Trophoblast cell (in vitro differentiated cells and primary cell): ENCODE data around the gene SPOCK3. TPM values are rescaled to one million over a fixed set of nuclear protein-coding genes. Genes with fewer than 3 reads are reported as not detected.
"Not testable (repeated sequence)": the region's sequence is repeated elsewhere in the genome, so short reads cannot be mapped to it uniquely, and the experiment has no call there.

Source experiments
- DNase-seq, 2 donors: peaks; one replicate each; pipeline ENCODE4 v3.0.0-alpha.2; 2016
- H2AFZ ChIP-seq: 2 replicates; pipeline ENCODE4 v1.6.1; 2013; ENCODE audit warnings: low read length, moderate library complexity, mild to moderate bottlenecking; ENCODE audit not compliant: insufficient read depth, poor library complexity
- H2AK5ac ChIP-seq: 2 replicates; pipeline ENCODE4 v1.6.1; 2013; ENCODE audit warnings: mild to moderate bottlenecking, low read length
- H2BK120ac ChIP-seq: 2 replicates; pipeline ENCODE4 v1.6.1; 2013; ENCODE audit warnings: low read length, mild to moderate bottlenecking, moderate library complexity; ENCODE audit not compliant: insufficient read depth, poor library complexity
- H2BK12ac ChIP-seq: 2 replicates; pipeline ENCODE4 v1.6.1; 2013; ENCODE audit warnings: mild to moderate bottlenecking, low read length, moderate library complexity
- H2BK5ac ChIP-seq: 2 replicates; pipeline ENCODE4 v1.6.1; 2013; ENCODE audit warnings: low read length, low read depth, moderate library complexity, mild to moderate bottlenecking; ENCODE audit not compliant: poor library complexity
- H3K14ac ChIP-seq: 2 replicates; pipeline ENCODE4 v1.6.1; 2013; ENCODE audit warnings: mild to moderate bottlenecking, low read length
- H3K18ac ChIP-seq: 2 replicates; pipeline ENCODE4 v1.6.1; 2013; ENCODE audit warnings: mild to moderate bottlenecking, low read length
- H3K23ac ChIP-seq: 2 replicates; pipeline ENCODE4 v1.6.1; 2013; ENCODE audit warnings: low read length
- H3K27ac ChIP-seq: 2 replicates; pipeline ENCODE4 v1.5.1; 2013; ENCODE audit warnings: low read depth, mild to moderate bottlenecking, inconsistent platforms, low read length, moderate library complexity
- H3K27me3 ChIP-seq: 2 replicates; pipeline ENCODE4 v1.6.1; 2013; ENCODE audit warnings: inconsistent platforms, mild to moderate bottlenecking, low read length, moderate library complexity; ENCODE audit not compliant: insufficient read depth
- H3K36me3 ChIP-seq, 2 experiments: 1 replicate in 1 of 2; 2 replicates in 1 of 2; pipeline ENCODE4 v1.6.1; 2013; ENCODE audit warnings: low read length in 2 of 2, mild to moderate bottlenecking in 2 of 2, moderate library complexity in 1 of 2; ENCODE audit not compliant: insufficient read depth in 2 of 2, control insufficient read depth in 1 of 2
- H3K4ac ChIP-seq: 2 replicates; pipeline ENCODE4 v1.6.1; 2013; ENCODE audit warnings: low read depth, mild to moderate bottlenecking, low read length, moderate library complexity
- H3K4me1 ChIP-seq, 2 experiments: 1 replicate in 1 of 2; 2 replicates in 1 of 2; pipeline ENCODE4 v1.6.1; 2013; ENCODE audit warnings: low read length in 2 of 2, mild to moderate bottlenecking in 2 of 2, moderate library complexity in 1 of 2; ENCODE audit not compliant: insufficient read depth in 2 of 2, control insufficient read depth in 1 of 2
- H3K4me2 ChIP-seq: 2 replicates; pipeline ENCODE4 v1.6.1; 2013; ENCODE audit warnings: inconsistent platforms, mild to moderate bottlenecking, low read length, moderate library complexity
- H3K4me3 ChIP-seq: 2 replicates; pipeline ENCODE4 v1.5.1; 2013; ENCODE audit warnings: mild to moderate bottlenecking, low read depth, low read length, inconsistent platforms
- H3K79me1 ChIP-seq: one replicate; pipeline ENCODE4 v1.6.1; 2013; ENCODE audit warnings: low read length
- H3K79me2 ChIP-seq: 2 replicates; pipeline ENCODE4 v1.6.1; 2013; ENCODE audit warnings: low read length, mild to moderate bottlenecking; ENCODE audit not compliant: control insufficient read depth, insufficient read depth, poor library complexity
- H3K9ac ChIP-seq: 2 replicates; pipeline ENCODE4 v1.6.1; 2013; ENCODE audit warnings: mild to moderate bottlenecking, low read length
- H3K9me3 ChIP-seq: 2 replicates; pipeline ENCODE4 v1.6.1; 2013; ENCODE audit warnings: low read depth, mild to moderate bottlenecking, control low read depth, inconsistent platforms, low read length; ENCODE audit not compliant: insufficient read depth
- H4K12ac ChIP-seq: 2 replicates; pipeline ENCODE4 v1.6.1; 2013; ENCODE audit warnings: low read depth, mild to moderate bottlenecking, low read length, moderate library complexity
- H4K8ac ChIP-seq: 2 replicates; pipeline ENCODE4 v1.6.1; 2013; ENCODE audit warnings: low read depth, mild to moderate bottlenecking, low read length, moderate library complexity
- H4K91ac ChIP-seq: one replicate; pipeline ENCODE4 v1.6.1; 2013; ENCODE audit warnings: low read depth, mild to moderate bottlenecking, low read length, moderate library complexity
- WGBS: extraction: QIAGEN DNeasy Blood & Tissue Kit; methylation state at CpG from one replicate; pipeline ENCODE4 v1.1.7; 2013; ENCODE audit warnings: missing lambda C conversion rate; ENCODE audit not compliant: insufficient read length, insufficient coverage; ENCODE audit errors: extremely low coverage; 5-methylcytosine and 5-hydroxymethylcytosine counted together
- polyA plus RNA-seq: library from polyadenylated mRNA; stranded (reverse); fragments of 200-250 nt; gene quantifications from 2 replicates; pipeline ENCODE4 v1.2.3, GENCODE V29; 2013

Gene SPOCK3
- polyA plus RNA-seq: 0.40 and 0.46 TPM in 2 replicates

DNA sequence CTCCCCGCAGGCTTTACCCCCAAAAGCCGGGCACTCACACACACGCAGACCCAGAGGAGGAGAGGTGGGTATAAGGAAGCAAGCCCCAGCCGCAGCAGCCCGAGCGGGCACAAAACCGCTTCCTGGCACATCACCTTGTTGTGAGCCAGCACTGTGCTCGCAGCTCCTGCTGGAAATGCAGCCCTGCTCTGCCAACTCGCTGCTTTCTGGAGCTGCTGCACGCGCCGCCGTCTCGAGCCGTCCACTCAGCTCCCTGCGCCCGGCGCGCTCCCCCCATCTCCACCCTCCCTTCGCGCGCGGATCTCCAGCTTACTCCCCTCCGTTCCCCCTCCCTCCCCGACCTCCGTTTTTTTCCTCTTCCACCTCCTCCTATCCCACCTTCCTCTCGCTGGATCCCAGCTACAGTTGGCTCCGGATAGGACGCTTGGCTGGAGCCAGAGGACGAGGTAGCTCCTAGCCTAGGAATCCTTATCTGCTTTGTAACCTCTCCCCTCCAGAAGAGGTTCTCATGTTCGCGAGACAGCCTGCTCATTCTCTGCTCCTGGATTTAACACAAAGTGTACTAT lies at the start of gene SPOCK3:
SPOCK3 (minus strand) TSS at position 179 of the 566 bp plus-strand sequence.
- H3K4me2 ChIP-seq: peak within 1 kb of the TSS; percentile 68
- H3K18ac ChIP-seq: no peak within 1 kb of the TSS
- no peaks in the 10 kb centered on the region for H3K79me1 ChIP-seq
- DNase-seq: peak in 1 of 2 donors; percentile 18
- H2BK120ac ChIP-seq: no peak within 1 kb of the TSS
- no peak within 1 kb of the TSS for H3K27ac ChIP-seq
- H3K4me1 ChIP-seq: peaks cover 0 to 4% of the 10 kb centered on the region in 2 experiments
- no peak within 1 kb of the TSS for H4K91ac ChIP-seq
- no peak within 1 kb of the TSS for H2BK12ac ChIP-seq
- no peaks in the 10 kb centered on the region for H3K9me3 ChIP-seq
- H4K12ac ChIP-seq: no peak within 1 kb of the TSS
- no peak within 1 kb of the TSS for H3K9ac ChIP-seq
- no peaks in the 10 kb centered on the region for H3K79me2 ChIP-seq
- peaks cover 16% of the 10 kb centered on the region for H3K27me3 ChIP-seq
- no peak within 1 kb of the TSS for H3K14ac ChIP-seq
- no CpG with 5 or more reads among the region's 32 CpGs for WGBS
- no peaks in the 10 kb centered on the region for H3K36me3 ChIP-seq
- no peak within 1 kb of the TSS for H2AK5ac ChIP-seq
- H4K8ac ChIP-seq: peak within 1 kb of the TSS; percentile 10
- H2BK5ac ChIP-seq: no peak within 1 kb of the TSS
- no peak within 1 kb of the TSS for H3K4ac ChIP-seq
- peak within 1 kb of the TSS; percentile 66 for H3K4me3 ChIP-seq
- H2AFZ ChIP-seq: peak within 1 kb of the TSS; percentile 40
- H3K23ac ChIP-seq: no peak within 1 kb of the TSS

DNA sequence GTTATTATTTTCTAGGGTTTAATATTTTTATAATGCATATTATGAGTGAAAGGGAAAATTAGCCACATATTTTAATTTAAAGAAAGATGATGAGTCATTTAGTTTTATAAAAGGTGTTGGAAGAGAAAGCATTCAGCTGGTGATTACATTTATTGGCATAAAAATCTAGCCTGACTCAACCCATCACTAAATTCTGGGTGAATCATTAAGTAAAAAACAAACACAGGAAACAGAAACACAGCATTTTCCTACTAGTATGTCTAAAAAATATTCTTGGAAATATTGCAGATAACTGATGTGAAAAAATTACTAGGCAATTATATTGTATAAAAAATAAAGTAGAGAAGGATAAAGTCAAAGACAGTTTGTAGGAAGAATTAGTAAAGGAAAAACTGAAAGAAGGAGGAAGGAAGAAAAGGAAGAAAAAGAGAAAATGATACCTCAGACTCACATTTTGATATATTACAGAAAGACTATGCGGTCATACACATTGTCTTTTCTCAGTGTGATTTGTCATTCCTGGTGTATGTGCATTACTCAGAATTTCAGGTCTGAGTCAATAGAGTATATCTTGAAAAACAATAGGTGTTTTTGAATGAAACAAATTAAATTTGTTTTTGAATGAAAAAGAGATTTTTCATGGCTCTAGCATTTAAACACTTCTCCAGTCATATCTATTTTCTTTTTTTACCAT lies 48.0 kb upstream of the SPOCK3 start:
- H3K9me3 ChIP-seq: no peaks in the 10 kb centered on the region
- no CpG with 5 or more reads among the region's 1 CpG for WGBS

DNA sequence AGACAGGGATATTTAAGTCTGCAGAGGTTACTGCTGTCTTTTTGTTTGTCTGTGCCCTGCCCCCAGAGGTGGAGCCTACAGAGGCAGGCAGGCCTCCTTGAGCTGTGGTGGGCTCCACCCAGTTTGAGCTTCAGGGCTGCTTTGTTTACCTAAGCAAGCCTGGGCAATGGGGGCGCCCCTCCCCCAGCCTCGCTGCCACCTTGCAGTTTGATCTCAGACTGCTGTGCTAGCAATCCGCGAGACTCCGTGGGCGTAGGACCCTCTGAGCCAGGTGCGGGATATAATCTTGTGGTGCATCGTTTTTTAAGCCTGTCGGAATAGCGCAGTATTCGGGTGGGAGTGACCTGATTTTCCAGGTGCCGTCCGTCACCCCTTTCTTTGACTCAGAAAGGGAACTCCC lies 47.3 kb upstream of the SPOCK3 start:
- H4K8ac ChIP-seq, H2AFZ ChIP-seq, H3K4ac ChIP-seq, H3K36me3 ChIP-seq, H3K4me2 ChIP-seq, H3K79me2 ChIP-seq, H4K12ac ChIP-seq, H3K27ac ChIP-seq, H3K79me1 ChIP-seq, H3K9me3 ChIP-seq, H2BK5ac ChIP-seq, H4K91ac ChIP-seq, H2BK12ac ChIP-seq, H3K27me3 ChIP-seq, H3K4me3 ChIP-seq, H3K4me1 ChIP-seq, H3K9ac ChIP-seq, H3K14ac ChIP-seq, H2BK120ac ChIP-seq, H3K18ac ChIP-seq, DNase-seq, H2AK5ac ChIP-seq, H3K23ac ChIP-seq: not testable (repeated sequence)
- WGBS: no CpG with 5 or more reads among the region's 13 CpGs

More for the DNA sequence above, 48.0 kb upstream of the SPOCK3 start:
- no peak overlapping the region for H2AFZ ChIP-seq
- H3K36me3 ChIP-seq: no peaks in the 10 kb centered on the region
- no peak for DNase-seq
- H3K79me1 ChIP-seq: no peaks in the 10 kb centered on the region
- H2BK5ac ChIP-seq: no peak overlapping the region
- no peak overlapping the region for H4K8ac ChIP-seq
- H4K12ac ChIP-seq: no peak overlapping the region
- no peak overlapping the region for H3K9ac ChIP-seq
- H3K14ac ChIP-seq: no peak overlapping the region
- no peak overlapping the region for H2BK120ac ChIP-seq
- no peak overlapping the region for H2AK5ac ChIP-seq
- H3K4ac ChIP-seq: no peak overlapping the region
- H2BK12ac ChIP-seq: no peak overlapping the region
- H3K4me1 ChIP-seq: no peaks in the 10 kb centered on the region
- no peak overlapping the region for H3K18ac ChIP-seq
- H3K27ac ChIP-seq: no peak overlapping the region
- no peaks in the 10 kb centered on the region for H3K79me2 ChIP-seq
- no peak overlapping the region for H3K23ac ChIP-seq
- H3K4me3 ChIP-seq: no peak overlapping the region
- no peak overlapping the region for H4K91ac ChIP-seq
- no peaks in the 10 kb centered on the region for H3K27me3 ChIP-seq
- H3K4me2 ChIP-seq: no peak overlapping the region

DNA sequence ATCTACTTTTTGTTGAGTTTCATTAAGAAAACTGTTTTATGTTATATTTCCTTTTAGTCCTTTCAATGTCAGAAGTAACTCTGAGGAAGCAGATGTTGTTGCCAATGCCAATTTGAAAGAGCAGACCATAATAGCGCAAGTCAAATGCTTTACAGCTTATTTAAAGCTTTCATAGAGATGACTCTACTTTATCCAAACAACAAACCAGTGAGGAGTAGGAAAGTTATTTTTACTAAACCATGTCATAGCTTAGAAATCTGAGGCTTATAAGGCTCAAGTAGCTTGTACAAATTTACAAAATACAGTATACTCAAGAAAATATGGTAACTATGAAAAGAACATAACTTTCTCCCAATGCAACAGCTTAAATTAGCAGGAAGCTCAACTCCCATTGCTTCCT lies 40.1 kb upstream of the SPOCK3 start:
- H4K12ac ChIP-seq: no peak overlapping the region
- H2AFZ ChIP-seq: no peak overlapping the region
- H3K23ac ChIP-seq: no peak overlapping the region
- no peak overlapping the region for H3K4me3 ChIP-seq
- H3K36me3 ChIP-seq: no peaks in the 10 kb centered on the region
- H3K27me3 ChIP-seq: no peaks in the 10 kb centered on the region
- H3K4ac ChIP-seq: no peak overlapping the region
- no peak for DNase-seq
- no peak overlapping the region for H4K91ac ChIP-seq
- H4K8ac ChIP-seq: no peak overlapping the region
- no peak overlapping the region for H3K14ac ChIP-seq
- H2AK5ac ChIP-seq: no peak overlapping the region
- H2BK5ac ChIP-seq: no peak overlapping the region
- H3K9ac ChIP-seq: no peak overlapping the region
- H2BK120ac ChIP-seq: no peak overlapping the region
- H3K79me2 ChIP-seq: no peaks in the 10 kb centered on the region
- H3K9me3 ChIP-seq: no peaks in the 10 kb centered on the region
- no peak overlapping the region for H3K18ac ChIP-seq
- WGBS: no CpG with 5 or more reads among the region's 1 CpG
- H3K27ac ChIP-seq: no peak overlapping the region
- H3K4me1 ChIP-seq: no peaks in the 10 kb centered on the region
- no peaks in the 10 kb centered on the region for H3K79me1 ChIP-seq
- no peak overlapping the region for H3K4me2 ChIP-seq
- no peak overlapping the region for H2BK12ac ChIP-seq
